HepG2 (cell line): ENCODE results near the gene SELL. TPM values are rescaled to one million over a fixed set of nuclear protein-coding genes. Genes with fewer than 3 reads are reported as not detected.
"Not testable (repeated sequence)": the region's sequence is repeated elsewhere in the genome, so short reads cannot be mapped to it uniquely, and the experiment has no call there.

Experiments used
- ATAC-seq: fragments of 200-7000 bp; cut with Tn5 transposase; 3 replicates; pipeline ENCODE4 v1.9.1; 2020; ENCODE audit warnings: mild to moderate bottlenecking, moderate library complexity
- BruUV-seq: library from RNA; stranded (reverse); fragments of 400-500 nt; replicated peaks from 2 replicates; lab custom pipeline; 2021; lab: Mats Ljungman, UMichigan
- CTCF ChIA-PET: fragments of 300-600 bp; formaldehyde crosslinking; extraction: SDS; loops from one replicate; lab custom pipeline; 2021; ENCODE audit warnings: low total read pairs, inconsistent platforms, low intra/inter-chr PET ratio; lab: Yijun Ruan, JAX
- POLR2A ChIA-PET: fragments of 350-600 bp; sonication (Branson Sonifier 250); formaldehyde crosslinking; loops from one replicate; lab custom pipeline; 2020; ENCODE audit warnings: antibody characterized with exemption, inconsistent platforms; lab: Yijun Ruan, JAX
- DNase-seq: peaks from one replicate; pipeline ENCODE4 v3.0.0-alpha.2; 2015; ENCODE audit warnings: low spot score
- FAIRE-seq: peaks from 3 replicates; lab custom pipeline; 2011; peaks lifted over from hg19 to GRCh38; lab: Jason Lieb, UNC
- H2AFZ ChIP-seq: one replicate; pipeline ENCODE4 v1.6.1; 2011; ENCODE audit warnings: low read length, inconsistent platforms
- H3K27ac ChIP-seq: fragments of 300-600 bp; 3 replicates; pipeline ENCODE4 v1.8.0; 2011; ENCODE audit warnings: mixed run types, mild to moderate bottlenecking, mixed read lengths, low read length, inconsistent platforms; ENCODE audit not compliant: insufficient read depth; ENCODE audit errors: extremely low read length
- H3K27me3 ChIP-seq, 2 experiments: fragments of 200-600 bp in 1 of 2; 2 replicates in 1 of 2; 3 replicates in 1 of 2; pipeline versions ENCODE4 v1.6.0 to v1.8.0; 2011; ENCODE audit warnings: low read length in 2 of 2, mild to moderate bottlenecking in 2 of 2, moderate library complexity in 2 of 2, inconsistent platforms in 1 of 2; ENCODE audit not compliant: insufficient read depth in 2 of 2, control insufficient read depth in 1 of 2
- H3K36me3 ChIP-seq, 2 experiments: fragments of 200-600 bp in 1 of 2; replicated peaks in 1 of 2; 2 replicates in 1 of 2; 3 replicates in 1 of 2; pipeline versions ENCODE4 v1.5.1 to v1.8.0; 2011; ENCODE audit warnings: low read length in 2 of 2, inconsistent platforms in 1 of 2; ENCODE audit not compliant: insufficient read depth in 2 of 2, control insufficient read depth in 1 of 2
- H3K4me1 ChIP-seq: 2 replicates; pipeline ENCODE4 v1.5.1; 2012; ENCODE audit warnings: low read length, inconsistent platforms; ENCODE audit not compliant: insufficient read depth
- H3K4me2 ChIP-seq: 2 replicates; pipeline ENCODE4 v1.6.0; 2011; ENCODE audit warnings: low read depth, low read length, inconsistent platforms
- H3K4me3 ChIP-seq, 3 experiments: fragments of 200-600 bp in 1 of 3; sonication (generic), shearing (Covaris generic) in 1 of 3; replicated peaks in 1 of 3; 2 replicates each; pipeline ENCODE4 v1.5.1; 2011 to 2016; ENCODE audit warnings: low read length in 3 of 3, inconsistent platforms in 2 of 3, low read depth in 2 of 3, mild to moderate bottlenecking in 2 of 3, control low read depth in 1 of 3, mixed read lengths in 1 of 3; ENCODE audit not compliant: insufficient read depth in 1 of 3
- H3K79me2 ChIP-seq: one replicate; pipeline ENCODE4 v1.6.1; 2011; ENCODE audit warnings: low read length, inconsistent platforms; ENCODE audit not compliant: insufficient read depth
- H3K9ac ChIP-seq: 2 replicates; pipeline ENCODE4 v1.6.0; 2011; ENCODE audit warnings: mild to moderate bottlenecking, low read depth, low read length, inconsistent platforms; ENCODE audit not compliant: insufficient read depth
- H3K9me3 ChIP-seq: 2 replicates; pipeline ENCODE4 v1.5.1; 2012; ENCODE audit warnings: mild to moderate bottlenecking, low read length
- H4K20me1 ChIP-seq: 2 replicates; pipeline ENCODE4 v1.6.0; 2011; ENCODE audit warnings: inconsistent platforms, mild to moderate bottlenecking, low read length, moderate library complexity; ENCODE audit not compliant: insufficient read depth
- WGBS: methylation state at CpG from one replicate; pipeline ENCODE4 v1.1.6; 2017; ENCODE audit warnings: low lambda C conversion rate; 5-methylcytosine and 5-hydroxymethylcytosine counted together
- in situ Hi-C: cut with HindIII; loops from 2 replicates; pipeline ENCODE4 v1.10.0; 2017; ENCODE audit warnings: low pct_unique_long_range_greater_than_20kb; ENCODE audit not compliant: extremely low pct_ligation_motif_present
- intact Hi-C: fragments of 100-400 bp; cut with micrococcal nuclease; formaldehyde crosslinking; loops from one replicate; pipeline ENCODE4 v1.10.0; 2022; ENCODE audit not compliant: unreplicated experiment
- polyA plus RNA-seq, 8 experiments: library from polyadenylated mRNA; depleted of rRNA in 3 of 8; stranded (reverse) in 7 of 8; unstranded in 1 of 8; fragments of >200 nt; fragmentation: Illumina TruSeq in 4 of 8; extraction: Trizol in 4 of 8; gene quantifications; 2 replicates each; pipeline versions ENCODE4 v1.2.1 to v1.2.3, GENCODE V29; 2011 to 2016; ENCODE audit warnings: low read depth in 4 of 8, missing spikeins in 1 of 8, mixed read lengths in 1 of 8; ENCODE audit not compliant: insufficient read depth in 1 of 8
- total RNA-seq, 5 experiments: library from RNA; depleted of rRNA; stranded (reverse); fragments of >200 nt; fragmentation: Illumina TruSeq; extraction: Trizol; gene quantifications; 2 replicates each; pipeline ENCODE4 v1.2.3, GENCODE V29; 2016; ENCODE audit warnings: low read depth in 1 of 5
- TF ChIP-seq, protein P1 (sequence below): sonication (generic); formaldehyde crosslinking; IDR thresholded peaks from 2 replicates; pipeline ENCODE4 v1.4.0; 2020; ENCODE audit warnings: missing genetic modification reagents

SELL gene
- total and polyA plus RNA-seq, 2 of the 13 experiments (the other 11 are each of a cell fraction or from before 2014, with no cell fraction given), result 0.13 to 0.18 TPM

DNA sequence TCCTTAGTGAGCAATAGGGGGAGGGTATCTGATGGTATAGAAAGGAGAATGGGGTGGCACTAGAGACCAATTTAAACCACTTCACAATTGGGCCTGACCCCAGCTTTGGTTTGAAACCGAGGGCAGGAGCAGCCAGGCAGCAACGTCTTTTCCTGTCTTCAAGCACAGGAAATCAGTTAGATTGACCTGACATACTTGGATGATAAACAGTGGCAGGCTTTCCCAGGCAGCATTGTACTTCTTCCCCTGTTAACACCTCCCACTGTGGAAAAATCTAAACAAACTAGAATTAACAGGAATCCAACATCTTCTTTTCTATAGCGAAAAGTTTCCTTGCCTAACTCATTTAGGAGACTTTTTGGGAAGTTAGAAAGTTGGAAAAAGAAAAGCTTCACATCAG, 40.6 kb downstream of the SELL start:
- H3K4me1 ChIP-seq, result no peaks in the 10 kb centered on the region
- no peak overlapping the region for H3K4me3 ChIP-seq
- H3K27ac ChIP-seq, result no peak overlapping the region
- BruUV-seq, result no TSS peak
- no peak overlapping the region for H3K4me2 ChIP-seq
- FAIRE-seq, result no peak
- H3K79me2 ChIP-seq, result no peaks in the 10 kb centered on the region
- intact Hi-C loops, result no loop called here
- no peak for DNase-seq
- no peak overlapping the region for H2AFZ ChIP-seq
- H3K36me3 ChIP-seq, result no peaks in the 10 kb centered on the region
- ATAC-seq, result no peak
- ChIA-PET POLR2A (no interaction called here), CTCF (no interaction called here)
- in situ Hi-C loops, result no loop called here
- no peaks in the 10 kb centered on the region for H3K9me3 ChIP-seq
- no peaks in the 10 kb centered on the region for H4K20me1 ChIP-seq
- no peaks in the 10 kb centered on the region; a peak in 1 of 5 replicates for H3K27me3 ChIP-seq
- H3K9ac ChIP-seq, result no peak overlapping the region
- WGBS, result 11% methylated on average over 3 of the region's 3 CpGs
- TF ChIP-seq, protein P1, sequence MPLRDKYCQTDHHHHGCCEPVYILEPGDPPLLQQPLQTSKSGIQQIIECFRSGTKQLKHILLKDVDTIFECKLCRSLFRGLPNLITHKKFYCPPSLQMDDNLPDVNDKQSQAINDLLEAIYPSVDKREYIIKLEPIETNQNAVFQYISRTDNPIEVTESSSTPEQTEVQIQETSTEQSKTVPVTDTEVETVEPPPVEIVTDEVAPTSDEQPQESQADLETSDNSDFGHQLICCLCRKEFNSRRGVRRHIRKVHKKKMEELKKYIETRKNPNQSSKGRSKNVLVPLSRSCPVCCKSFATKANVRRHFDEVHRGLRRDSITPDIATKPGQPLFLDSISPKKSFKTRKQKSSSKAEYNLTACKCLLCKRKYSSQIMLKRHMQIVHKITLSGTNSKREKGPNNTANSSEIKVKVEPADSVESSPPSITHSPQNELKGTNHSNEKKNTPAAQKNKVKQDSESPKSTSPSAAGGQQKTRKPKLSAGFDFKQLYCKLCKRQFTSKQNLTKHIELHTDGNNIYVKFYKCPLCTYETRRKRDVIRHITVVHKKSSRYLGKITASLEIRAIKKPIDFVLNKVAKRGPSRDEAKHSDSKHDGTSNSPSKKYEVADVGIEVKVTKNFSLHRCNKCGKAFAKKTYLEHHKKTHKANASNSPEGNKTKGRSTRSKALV, result no peak

DNA sequence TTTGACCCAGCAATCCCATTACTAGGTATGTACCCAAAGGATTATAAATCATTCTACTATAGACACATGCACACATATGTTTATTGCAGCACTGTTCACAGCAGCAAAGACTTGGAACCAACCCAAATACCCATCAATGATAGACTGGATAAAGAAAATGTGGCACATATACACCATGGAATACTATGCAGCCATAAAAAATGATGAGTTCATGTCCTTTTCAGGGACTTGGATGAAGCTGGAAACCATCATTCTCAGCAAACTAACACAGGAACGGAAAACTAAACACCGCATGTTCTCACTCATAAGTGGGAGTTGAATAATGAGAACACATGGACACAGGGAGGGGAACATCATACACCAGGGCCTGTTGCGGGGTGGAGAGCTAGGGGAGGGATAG, 41.2 kb downstream of the SELL start:
- H3K27me3 ChIP-seq, in situ Hi-C loops, H3K9me3 ChIP-seq, FAIRE-seq, H3K36me3 ChIP-seq, H3K9ac ChIP-seq, H3K79me2 ChIP-seq, H3K4me2 ChIP-seq, H2AFZ ChIP-seq, BruUV-seq, H4K20me1 ChIP-seq, POLR2A ChIA-PET, H3K4me1 ChIP-seq, H3K27ac ChIP-seq, CTCF ChIA-PET, intact Hi-C loops, DNase-seq, ATAC-seq, H3K4me3 ChIP-seq: not testable (repeated sequence)
- WGBS, result 30% methylated on average over 3 of the region's 3 CpGs

DNA sequence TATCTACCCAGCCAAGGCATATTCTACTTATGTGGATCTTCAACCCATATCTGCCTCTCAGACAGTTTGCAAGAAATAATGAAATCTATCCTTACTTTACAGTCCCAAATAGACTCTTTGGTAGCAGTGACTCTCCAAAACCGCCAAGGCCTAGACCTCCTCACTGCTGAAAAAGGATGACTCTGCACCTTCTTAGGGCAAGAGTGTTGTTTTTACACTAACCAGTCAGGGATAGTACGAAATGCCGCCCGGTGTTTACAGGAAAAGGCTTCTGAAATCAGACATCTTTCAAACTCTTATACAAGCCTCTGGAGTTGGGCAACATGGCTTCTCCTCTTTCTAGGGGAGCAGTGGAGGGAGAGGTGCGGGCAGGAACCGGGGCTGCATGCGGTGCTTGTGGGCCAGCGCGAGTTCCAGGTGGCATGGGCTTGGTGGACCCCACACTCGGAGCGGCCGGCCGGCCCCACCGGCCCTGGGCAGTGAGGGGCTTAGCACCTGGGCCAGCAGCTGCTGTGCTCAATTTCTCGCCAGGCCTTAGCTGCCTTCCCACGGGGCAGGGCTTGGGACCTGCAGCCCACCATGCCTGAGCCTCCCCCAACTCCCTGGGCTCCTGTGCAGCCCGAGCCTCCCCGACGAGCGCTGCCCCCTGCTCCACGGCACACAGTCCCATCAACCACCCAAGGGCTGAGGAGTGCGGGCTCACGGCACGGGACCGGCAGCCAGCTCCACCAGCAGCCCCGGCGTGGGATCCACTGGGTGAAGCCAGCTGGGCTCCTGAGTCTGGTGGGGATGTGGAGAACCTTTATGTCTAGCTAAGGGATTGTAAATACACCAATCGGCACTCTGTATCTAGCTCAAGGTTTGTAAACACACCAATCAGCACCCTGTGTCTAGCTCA, 43.5 kb downstream of the SELL start:
- ATAC-seq, H3K9me3 ChIP-seq, H3K36me3 ChIP-seq, H2AFZ ChIP-seq, in situ Hi-C loops, H3K4me3 ChIP-seq, H3K27ac ChIP-seq, POLR2A ChIA-PET, H3K9ac ChIP-seq, DNase-seq, CTCF ChIA-PET, FAIRE-seq, H3K4me2 ChIP-seq, H3K4me1 ChIP-seq, BruUV-seq, intact Hi-C loops, H4K20me1 ChIP-seq, H3K79me2 ChIP-seq, H3K27me3 ChIP-seq: not testable (repeated sequence)
- WGBS, result 65% methylated on average over 11 of the region's 28 CpGs

DNA sequence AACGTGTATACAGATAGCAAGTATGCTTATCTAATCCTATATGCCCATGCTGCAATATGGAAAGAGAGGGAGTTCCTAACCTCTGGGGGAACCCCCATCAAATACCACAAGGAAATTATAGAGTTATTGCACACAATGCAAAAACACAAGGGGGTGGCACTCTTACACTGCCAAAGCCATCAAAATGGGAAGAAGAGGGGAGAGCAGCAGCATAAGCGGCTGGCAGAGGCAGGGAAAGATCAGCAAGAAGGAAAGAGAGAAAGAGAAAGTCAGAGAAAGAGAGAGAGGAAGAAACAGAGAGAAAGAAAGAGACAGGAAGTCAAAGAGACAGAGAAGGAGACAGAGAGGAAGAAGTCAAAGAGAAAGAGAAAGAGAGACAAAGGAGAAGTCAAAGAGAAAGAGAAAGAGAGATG, 44.2 kb downstream of the SELL start:
- H3K27ac ChIP-seq, BruUV-seq, H3K4me3 ChIP-seq, ATAC-seq, H3K79me2 ChIP-seq, H4K20me1 ChIP-seq, H3K9me3 ChIP-seq, H3K4me2 ChIP-seq, H3K9ac ChIP-seq, H2AFZ ChIP-seq, DNase-seq, FAIRE-seq, in situ Hi-C loops, H3K27me3 ChIP-seq, intact Hi-C loops, CTCF ChIA-PET, H3K4me1 ChIP-seq, H3K36me3 ChIP-seq, POLR2A ChIA-PET: not testable (repeated sequence)
- 0% methylated on average over 2 of the region's 2 CpGs for WGBS
